Melanocyte of skin (primary cell): ENCODE data around the gene SOWAHB. TPM values are rescaled to one million over a fixed set of nuclear protein-coding genes. Genes with fewer than 3 reads are reported as not detected.

Experiments
- total RNA-seq, 2 donors: library from RNA; depleted of rRNA; stranded (reverse); fragments of >200 nt; gene quantifications; 2 replicates each; pipeline ENCODE4 v1.2.3, GENCODE V29; 2012

Gene SOWAHB, protein sequence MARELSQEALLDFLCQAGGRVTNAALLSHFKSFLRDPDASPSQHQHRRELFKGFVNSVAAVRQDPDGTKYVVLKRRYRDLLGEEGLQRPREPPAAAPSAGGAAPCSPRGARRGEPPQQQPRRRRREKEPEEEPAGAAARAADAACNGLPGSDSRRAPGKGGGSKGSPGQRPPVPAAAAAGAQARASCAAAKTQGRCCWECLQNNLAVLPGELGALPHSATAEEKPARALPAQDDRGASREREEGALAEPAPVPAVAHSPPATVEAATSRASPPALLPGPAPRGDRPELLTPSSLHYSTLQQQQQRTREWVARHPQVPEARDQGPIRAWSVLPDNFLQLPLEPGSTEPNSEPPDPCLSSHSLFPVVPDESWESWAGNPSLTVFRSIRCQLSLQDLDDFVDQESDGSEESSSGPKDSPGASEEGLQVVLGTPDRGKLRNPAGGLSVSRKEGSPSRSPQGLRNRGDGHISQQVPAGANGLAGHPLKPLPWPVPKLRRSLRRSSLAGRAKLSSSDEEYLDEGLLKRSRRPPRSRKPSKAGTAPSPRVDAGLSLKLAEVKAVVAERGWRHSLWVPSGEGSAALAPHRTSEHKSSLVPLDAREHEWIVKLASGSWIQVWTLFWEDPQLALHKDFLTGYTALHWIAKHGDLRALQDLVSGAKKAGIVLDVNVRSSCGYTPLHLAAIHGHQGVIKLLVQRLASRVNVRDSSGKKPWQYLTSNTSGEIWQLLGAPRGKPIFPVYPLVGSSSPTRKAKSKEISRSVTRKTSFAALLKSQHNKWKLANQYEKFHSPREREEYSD
- total RNA-seq, result not detected

GRCh38 chr4:76897536-76898384 lies at the start of gene SOWAHB:
SOWAHB (minus strand) TSS chr4:76898144; CDS start chr4:76897849, 295 bp downstream.

Other genes with a start within 250 kb of the SOWAHB start
- 100 to 1,000 TPM in 1 of 2 donors, 10 to 100 TPM in 1; 74.3 to 105 TPM for gene SEPTIN11, start 51.6 kb upstream of the SOWAHB start, total RNA-seq
- gene CCNI, start 177.8 kb upstream of the SOWAHB start, total RNA-seq, result 10 to 100 TPM; 95.2 to 95.3 TPM